IMR-90 (cell line): ENCODE measurements around the gene KCTD10. TPM values are rescaled to one million over a fixed set of nuclear protein-coding genes. Genes with fewer than 3 reads are reported as not detected.
A peak's percentile ranks its signal among the peaks of the same experiment; 100 is the strongest.

Source experiments
- ATAC-seq: fragments of 200-7000 bp; cut with Tn5 transposase; 2 replicates; pipeline ENCODE4 v1.9.1; 2020; ENCODE audit warnings: low read depth, mild to moderate bottlenecking, moderate library complexity
- BruUV-seq: library from RNA; stranded (reverse); fragments of 400-500 nt; replicated peaks from 2 replicates; lab custom pipeline; 2021; lab: Mats Ljungman, UMichigan
- CTCF ChIA-PET: fragments of 300-600 bp; formaldehyde crosslinking; extraction: SDS; loops from one replicate; lab custom pipeline; 2021; ENCODE audit warnings: antibody characterized with exemption; lab: Yijun Ruan, JAX
- POLR2A ChIA-PET: fragments of 300-600 bp; sonication (Branson Sonifier 250); formaldehyde crosslinking; loops from one replicate; lab custom pipeline; 2022; ENCODE audit warnings: antibody characterized with exemption; ENCODE audit not compliant: unreplicated experiment; lab: Charles Lee
- DNase-seq: peaks from one replicate; pipeline ENCODE4 v3.0.0; 2013
- H2AFZ ChIP-seq: replicated peaks from 2 replicates; pipeline ENCODE3; 2013; ENCODE audit warnings: low read length, mild to moderate bottlenecking; ENCODE audit not compliant: poor library complexity
- H2AK5ac ChIP-seq: 2 replicates; pipeline ENCODE4 v1.6.1; 2013; ENCODE audit warnings: low read depth, low read length, inconsistent platforms
- H2AK9ac ChIP-seq: replicated peaks from 2 replicates; pipeline ENCODE3; 2013; ENCODE audit warnings: mild to moderate bottlenecking, low read depth, low read length, moderate library complexity; ENCODE audit not compliant: poor library complexity
- H2BK120ac ChIP-seq: 2 replicates; pipeline ENCODE4 v1.6.1; 2013; ENCODE audit warnings: low read depth, low read length, inconsistent platforms
- H2BK15ac ChIP-seq: 3 replicates; pipeline ENCODE4 v1.6.1; 2013; ENCODE audit warnings: low read depth, low read length, inconsistent platforms
- H2BK20ac ChIP-seq: 2 replicates; pipeline ENCODE4 v1.6.1; 2013; ENCODE audit warnings: low read depth, mild to moderate bottlenecking, inconsistent platforms, low read length, moderate library complexity
- H2BK5ac ChIP-seq: 2 replicates; pipeline ENCODE4 v1.6.1; 2013; ENCODE audit warnings: mild to moderate bottlenecking, low read depth, low read length, inconsistent platforms; ENCODE audit not compliant: poor library complexity, severe bottlenecking
- H3K14ac ChIP-seq: replicated peaks from 2 replicates; pipeline ENCODE4 v1.6.1; 2013; ENCODE audit warnings: low read depth, low read length, inconsistent platforms
- H3K18ac ChIP-seq: 2 replicates; pipeline ENCODE4 v1.6.1; 2013; ENCODE audit warnings: low read depth, low read length, control low read depth
- H3K23ac ChIP-seq: 2 replicates; pipeline ENCODE4 v1.6.1; 2013; ENCODE audit warnings: low read depth, low read length, inconsistent platforms
- H3K27ac ChIP-seq: 2 replicates; pipeline ENCODE4 v1.5.1; 2013; ENCODE audit warnings: mild to moderate bottlenecking, control low read depth, low read length; ENCODE audit not compliant: insufficient read depth
- H3K27me3 ChIP-seq: 2 replicates; pipeline ENCODE4 v1.6.1; 2013; ENCODE audit warnings: low read length; ENCODE audit not compliant: control insufficient read depth, insufficient read depth
- H3K36me3 ChIP-seq: 2 replicates; pipeline ENCODE4 v1.6.1; 2013; ENCODE audit warnings: low read length, mixed read lengths; ENCODE audit not compliant: control insufficient read depth, insufficient read depth
- H3K4ac ChIP-seq: 2 replicates; pipeline ENCODE4 v1.6.1; 2013; ENCODE audit warnings: low read depth, low read length, inconsistent platforms
- H3K4me1 ChIP-seq: 2 replicates; pipeline ENCODE4 v1.6.1; 2013; ENCODE audit warnings: low read length, mixed read lengths; ENCODE audit not compliant: control insufficient read depth, insufficient read depth
- H3K4me2 ChIP-seq: 2 replicates; pipeline ENCODE4 v1.6.1; 2013; ENCODE audit warnings: low read depth, mild to moderate bottlenecking, control low read depth, low read length, moderate library complexity
- H3K4me3 ChIP-seq: 2 replicates; pipeline ENCODE4 v1.5.1; 2013; ENCODE audit warnings: low read depth, mild to moderate bottlenecking, control low read depth, low read length, moderate library complexity; ENCODE audit not compliant: insufficient read depth
- H3K56ac ChIP-seq: 2 replicates; pipeline ENCODE4 v1.6.1; 2013; ENCODE audit warnings: low read length, inconsistent platforms; ENCODE audit not compliant: insufficient read depth; ENCODE audit errors: extremely low read depth
- H3K79me1 ChIP-seq, 2 experiments: 2 replicates each; pipeline ENCODE4 v1.6.1; 2013; ENCODE audit warnings: low read length in 2 of 2, inconsistent platforms in 1 of 2, low read depth in 1 of 2
- H3K9ac ChIP-seq: 2 replicates; pipeline ENCODE4 v1.6.1; 2013; ENCODE audit warnings: low read depth, low read length, control low read depth
- H3K9me1 ChIP-seq: 2 replicates; pipeline ENCODE4 v1.6.1; 2013; ENCODE audit warnings: low read length, inconsistent platforms; ENCODE audit not compliant: insufficient read depth
- H3K9me3 ChIP-seq: 2 replicates; pipeline ENCODE4 v1.6.1; 2013; ENCODE audit warnings: low read length; ENCODE audit not compliant: control insufficient read depth, insufficient read depth
- H4K20me1 ChIP-seq: 2 replicates; pipeline ENCODE4 v1.6.1; 2013; ENCODE audit warnings: low read length, inconsistent platforms; ENCODE audit not compliant: insufficient read depth
- H4K5ac ChIP-seq: 2 replicates; pipeline ENCODE4 v1.6.1; 2013; ENCODE audit warnings: mild to moderate bottlenecking, low read depth, low read length, control low read depth
- H4K8ac ChIP-seq, 2 experiments: 2 replicates each; pipeline ENCODE4 v1.6.1; 2013; ENCODE audit warnings: low read depth in 2 of 2, low read length in 2 of 2, control low read depth in 1 of 2, inconsistent platforms in 1 of 2
- H4K91ac ChIP-seq: 2 replicates; pipeline ENCODE4 v1.6.1; 2013; ENCODE audit warnings: low read depth, low read length, inconsistent platforms; ENCODE audit not compliant: insufficient read depth
- CEBPB ChIP-seq: IDR thresholded peaks from 2 replicates; pipeline ENCODE4 v1.6.1; 2012; ENCODE audit warnings: low read depth, low read length, improper control_type of control experiment
- CHD1 ChIP-seq: IDR thresholded peaks from 2 replicates; pipeline ENCODE4 v1.6.1; 2012; ENCODE audit warnings: low read depth, low read length, improper control_type of control experiment
- CTCF ChIP-seq: conservative IDR thresholded peaks from 2 replicates; pipeline ENCODE4 v1.5.1; 2012; ENCODE audit warnings: mild to moderate bottlenecking, low read depth, low read length, improper control_type of control experiment
- MAFK ChIP-seq: IDR thresholded peaks from 2 replicates; pipeline ENCODE4 v1.6.1; 2012; ENCODE audit warnings: low read depth, low read length, improper control_type of control experiment
- MXI1 ChIP-seq: IDR thresholded peaks from 2 replicates; pipeline ENCODE4 v1.6.1; 2012; ENCODE audit warnings: low read depth, mild to moderate bottlenecking, low read length, moderate library complexity, borderline replicate concordance
- NFE2L2 ChIP-seq: fragments of 150-350 bp; IDR thresholded peaks from 2 replicates; pipeline ENCODE4 v1.6.1; 2016; ENCODE audit warnings: low read depth, mild to moderate bottlenecking, low read length
- RAD21 ChIP-seq: IDR thresholded peaks from 2 replicates; pipeline ENCODE4 v1.6.1; 2012; ENCODE audit warnings: low read length, improper control_type of control experiment
- RCOR1 ChIP-seq: IDR thresholded peaks from 2 replicates; pipeline ENCODE4 v1.6.1; 2012; ENCODE audit warnings: mild to moderate bottlenecking, low read length, improper control_type of control experiment; ENCODE audit not compliant: insufficient replicate concordance
- SMC3 ChIP-seq: fragments of 150-350 bp; IDR thresholded peaks from 2 replicates; pipeline ENCODE4 v1.6.1; 2016; ENCODE audit warnings: low read depth, mild to moderate bottlenecking, antibody characterized with exemption, low read length, moderate library complexity
- WGBS, 2 experiments: methylation state at CpG; one replicate each; pipeline versions ENCODE4 v1.1.5 to v1.1.7; 2013; ENCODE audit warnings: missing lambda C conversion rate in 2 of 2; ENCODE audit not compliant: insufficient read length in 1 of 2; ENCODE audit errors: extremely low coverage in 2 of 2; 5-methylcytosine and 5-hydroxymethylcytosine counted together
- dilution Hi-C: fragments of 300-500 bp; cut with HindIII; formaldehyde crosslinking; loops from one replicate; pipeline ENCODE4 v1.14.3; 2018; ENCODE audit warnings: low sequenced_read_pairs; ENCODE audit not compliant: unreplicated experiment
- in situ Hi-C: fragments of 300-500 bp; cut with MboI; formaldehyde crosslinking; loops from 3 replicates; pipeline ENCODE4 v1.14.3; 2019; ENCODE audit warnings: low sequenced_read_pairs, inconsistent platforms, mixed read lengths
- intact Hi-C: fragments of 100-400 bp; cut with micrococcal nuclease; formaldehyde crosslinking; loops from 2 replicates; pipeline ENCODE4 v1.10.0; 2022
- polyA plus RNA-seq, 3 experiments: library from polyadenylated mRNA; depleted of rRNA; stranded (reverse); fragments of >200 nt; gene quantifications; 2 replicates each; pipeline ENCODE4 v1.2.3, GENCODE V29; 2012; ENCODE audit warnings: low replicate concordance in 1 of 3
- total RNA-seq: library from RNA; depleted of rRNA; stranded (reverse); fragments of >200 nt; gene quantifications from 2 replicates; pipeline ENCODE4 v1.2.3, GENCODE V29; 2012
- TF ChIP-seq, protein P1 (sequence below): fragments of 150-350 bp; IDR thresholded peaks from 2 replicates; pipeline ENCODE4 v1.6.1; 2016; ENCODE audit warnings: low read depth, mild to moderate bottlenecking, low read length, moderate library complexity, borderline replicate concordance
- TF ChIP-seq, protein P2 (sequence below): fragments of 150-350 bp; IDR thresholded peaks from 2 replicates; pipeline ENCODE4 v1.6.1; 2017; ENCODE audit warnings: mild to moderate bottlenecking, antibody characterized with exemption, low read length, low read depth

The KCTD10 gene
- total and polyA plus RNA-seq, 2 of the 4 experiments (the other 2 are of a cell fraction) = 72.1 to 88.4 TPM

- Histone ChIP-seq H2BK5ac (peak overlapping the region; percentile 84), H3K9me3 (no peaks in the 10 kb centered on the region), H2AK9ac (peak overlapping the region; percentile 99), H3K36me3 (peaks cover 9% of the 10 kb centered on the region), H3K4me2 (peak overlapping the region; percentile 99), H3K4ac (peak overlapping the region; percentile 97), H2BK20ac (peak overlapping the region; percentile 13; the same call in 1 of the 2 replicates), H3K27ac (peak overlapping the region; percentile 95), H4K91ac (peak overlapping the region; percentile 90), H3K9ac (peak overlapping the region; percentile 95), H4K5ac (peak overlapping the region; percentile 47), H3K23ac (peak overlapping the region; percentile 91), H2AFZ (peak overlapping the region; percentile 97), H4K8ac (peak overlapping the region; percentile 81 to 94), H3K27me3 (no peaks in the 10 kb centered on the region), H4K20me1 (peaks cover 54% of the 10 kb centered on the region; the same call in 1 of the 2 replicates), H2AK5ac (peak overlapping the region; percentile 99), H2BK120ac (peak overlapping the region; percentile 69; the same call in 1 of the 2 replicates), H3K9me1 (peaks cover 26% of the 10 kb centered on the region), H3K56ac (peak overlapping the region; percentile 77), H3K18ac (peak overlapping the region; percentile 47), H3K14ac (peak overlapping the region; percentile 98), H3K4me1 (peaks cover 8% of the 10 kb centered on the region), H3K79me1 (peaks cover 6 to 75% of the 10 kb centered on the region in 2 experiments; a peak in 3 of 4 replicates), H3K4me3 (peak overlapping the region; percentile 90), H2BK15ac (peak overlapping the region; percentile 19; the same call in 1 of the 3 replicates)
- in situ Hi-C loops (loop anchor here (5.0 kb wide), 1 partner anchor 44 kb away; no protein-coding TSS in a partner anchor), dilution Hi-C loops (no loop called here), intact Hi-C loops (loop anchor here (2.0 kb wide), 1 partner anchor 13 kb away; no protein-coding TSS in a partner anchor)
- DNase-seq (no peak), ATAC-seq (0 out of 2 replicates have a peak, but pooled peaks have one; percentile 2)
- TF ChIP-seq, protein P1, sequence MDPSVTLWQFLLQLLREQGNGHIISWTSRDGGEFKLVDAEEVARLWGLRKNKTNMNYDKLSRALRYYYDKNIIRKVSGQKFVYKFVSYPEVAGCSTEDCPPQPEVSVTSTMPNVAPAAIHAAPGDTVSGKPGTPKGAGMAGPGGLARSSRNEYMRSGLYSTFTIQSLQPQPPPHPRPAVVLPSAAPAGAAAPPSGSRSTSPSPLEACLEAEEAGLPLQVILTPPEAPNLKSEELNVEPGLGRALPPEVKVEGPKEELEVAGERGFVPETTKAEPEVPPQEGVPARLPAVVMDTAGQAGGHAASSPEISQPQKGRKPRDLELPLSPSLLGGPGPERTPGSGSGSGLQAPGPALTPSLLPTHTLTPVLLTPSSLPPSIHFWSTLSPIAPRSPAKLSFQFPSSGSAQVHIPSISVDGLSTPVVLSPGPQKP = no peak
- TF ChIP-seq MAFK (no peak), CEBPB (no peak), SMC3 (no peak), RCOR1 (no peak), RAD21 (no peak), NFE2L2 (no peak), CTCF (no peak), MXI1 (no peak), CHD1 (no peak)
- TF ChIP-seq, protein P2, sequence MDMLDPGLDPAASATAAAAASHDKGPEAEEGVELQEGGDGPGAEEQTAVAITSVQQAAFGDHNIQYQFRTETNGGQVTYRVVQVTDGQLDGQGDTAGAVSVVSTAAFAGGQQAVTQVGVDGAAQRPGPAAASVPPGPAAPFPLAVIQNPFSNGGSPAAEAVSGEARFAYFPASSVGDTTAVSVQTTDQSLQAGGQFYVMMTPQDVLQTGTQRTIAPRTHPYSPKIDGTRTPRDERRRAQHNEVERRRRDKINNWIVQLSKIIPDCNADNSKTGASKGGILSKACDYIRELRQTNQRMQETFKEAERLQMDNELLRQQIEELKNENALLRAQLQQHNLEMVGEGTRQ = no peak
- POLR2A ChIA-PET = interaction anchor here (1.5 kb wide), 1 partner anchor 13 kb away, joined by 7 read pairs; no protein-coding TSS in a partner anchor
- 15% methylated on average over 8 of the region's 19 CpGs; no CpG with 5 or more reads in 1 of the 2 experiments for WGBS, 2 experiments
- no TSS peak for BruUV-seq
- CTCF ChIA-PET = interaction anchor here (0.6 to 2.4 kb wide), 4 partner anchors 37 to 48 kb away, joined by 3 to 8 read pairs (median 5); no protein-coding TSS in a partner anchor
Measured at GRCh38 chr12:109475993-109476806, 900 bp downstream of the KCTD10 start.
